Measurements from ENCODE around the gene TGFBR3.

Gene TGFBR3

GRCh38 chr1:91718368-91718767, 167.6 kb downstream of the TGFBR3 start:
- no peak overlapping the region for H3K27ac ChIP-seq (ENCODE audit: low read depth, low read length)
- H3F3A ChIP-seq (ENCODE audit: insufficient read depth) = no peaks in the 10 kb centered on the region
- H3K9me2 ChIP-seq (replicated peaks; ENCODE audit: insufficient read depth, low read length) = no peaks in the 10 kb centered on the region
- no peaks in the 10 kb centered on the region for H3K36me3 ChIP-seq (ENCODE audit: low read length)
- TF ChIP-seq, protein P1, sequence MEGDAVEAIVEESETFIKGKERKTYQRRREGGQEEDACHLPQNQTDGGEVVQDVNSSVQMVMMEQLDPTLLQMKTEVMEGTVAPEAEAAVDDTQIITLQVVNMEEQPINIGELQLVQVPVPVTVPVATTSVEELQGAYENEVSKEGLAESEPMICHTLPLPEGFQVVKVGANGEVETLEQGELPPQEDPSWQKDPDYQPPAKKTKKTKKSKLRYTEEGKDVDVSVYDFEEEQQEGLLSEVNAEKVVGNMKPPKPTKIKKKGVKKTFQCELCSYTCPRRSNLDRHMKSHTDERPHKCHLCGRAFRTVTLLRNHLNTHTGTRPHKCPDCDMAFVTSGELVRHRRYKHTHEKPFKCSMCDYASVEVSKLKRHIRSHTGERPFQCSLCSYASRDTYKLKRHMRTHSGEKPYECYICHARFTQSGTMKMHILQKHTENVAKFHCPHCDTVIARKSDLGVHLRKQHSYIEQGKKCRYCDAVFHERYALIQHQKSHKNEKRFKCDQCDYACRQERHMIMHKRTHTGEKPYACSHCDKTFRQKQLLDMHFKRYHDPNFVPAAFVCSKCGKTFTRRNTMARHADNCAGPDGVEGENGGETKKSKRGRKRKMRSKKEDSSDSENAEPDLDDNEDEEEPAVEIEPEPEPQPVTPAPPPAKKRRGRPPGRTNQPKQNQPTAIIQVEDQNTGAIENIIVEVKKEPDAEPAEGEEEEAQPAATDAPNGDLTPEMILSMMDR (IDR thresholded peaks at IDR 0.05; ENCODE audit: insufficient read depth, low read length, poor library complexity, severe bottlenecking) = no peak
- no peak for TF ChIP-seq EZH2phosphoT487 (conservative IDR thresholded peaks at IDR 0.05; ENCODE audit: low read length)
- no peak overlapping the region for H3K4me3 ChIP-seq (ENCODE audit: insufficient read depth, low read length, poor library complexity, severe bottlenecking)
- no peaks in the 10 kb centered on the region for H3K79me2 ChIP-seq (ENCODE audit: insufficient read depth, low read length)
- no peak overlapping the region for H3K9ac ChIP-seq (ENCODE audit: low read length)
- no peaks in the 10 kb centered on the region for H3K27me3 ChIP-seq (ENCODE audit: low read length)
- H4K20me1 ChIP-seq (ENCODE audit: low read depth, low read length) = no peaks in the 10 kb centered on the region
- H3K4me2 ChIP-seq (ENCODE audit: low read depth, low read length, poor library complexity, severe bottlenecking) = no peak overlapping the region
- no peak overlapping the region for H2AFZ ChIP-seq (ENCODE audit: low read depth, low read length, severe bottlenecking)
- no peaks in the 10 kb centered on the region for H3K9me3 ChIP-seq (ENCODE audit: insufficient read depth, low read length)

DNA sequence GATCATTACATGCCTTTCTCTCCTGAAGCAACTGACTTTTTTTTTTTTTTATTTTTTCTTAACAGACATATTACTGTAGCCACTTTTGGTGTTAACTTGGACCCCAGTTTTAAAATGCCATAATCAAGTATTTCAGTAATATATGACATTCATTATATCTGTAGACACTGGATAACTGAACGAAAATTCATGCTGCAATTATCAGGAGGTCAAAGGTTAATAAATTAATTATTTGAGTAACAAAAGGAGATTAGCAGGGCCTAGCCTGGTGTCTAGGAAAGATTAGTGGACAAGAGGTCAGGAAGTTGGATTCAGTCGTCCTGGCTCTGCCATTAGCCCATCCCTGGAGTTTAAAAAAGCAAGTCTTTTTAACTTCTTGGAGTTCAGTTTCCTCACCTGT, 168.1 kb downstream of the TGFBR3 start:
- no peaks in the 10 kb centered on the region for H3K9me2 ChIP-seq (replicated peaks; ENCODE audit: insufficient read depth, low read length)
- no peaks in the 10 kb centered on the region for H3K9me3 ChIP-seq (ENCODE audit: insufficient read depth, low read length)
- H2AFZ ChIP-seq (ENCODE audit: low read depth, low read length, severe bottlenecking) = no peak overlapping the region
- no peak overlapping the region for H3K4me3 ChIP-seq (ENCODE audit: insufficient read depth, low read length, poor library complexity, severe bottlenecking)
- TF ChIP-seq, protein P1 (IDR thresholded peaks at IDR 0.05; ENCODE audit: insufficient read depth, low read length, poor library complexity, severe bottlenecking) = no peak
- no peak overlapping the region for H3K4me2 ChIP-seq (ENCODE audit: low read depth, low read length, poor library complexity, severe bottlenecking)
- no peaks in the 10 kb centered on the region for H4K20me1 ChIP-seq (ENCODE audit: low read depth, low read length)
- no peak overlapping the region for H3K9ac ChIP-seq (ENCODE audit: low read length)
- H3K27ac ChIP-seq (ENCODE audit: low read depth, low read length) = no peak overlapping the region
- no peaks in the 10 kb centered on the region for H3K27me3 ChIP-seq (ENCODE audit: low read length)
- H3K79me2 ChIP-seq (ENCODE audit: insufficient read depth, low read length) = no peaks in the 10 kb centered on the region
- H3K36me3 ChIP-seq (ENCODE audit: low read length) = no peaks in the 10 kb centered on the region
- H3F3A ChIP-seq (ENCODE audit: insufficient read depth) = no peaks in the 10 kb centered on the region

GRCh38 chr1:91716339-91716738, 169.6 kb downstream of the TGFBR3 start:
- Histone ChIP-seq H3K36me3 (ENCODE audit: low read length) (no peaks in the 10 kb centered on the region), H3K9ac (ENCODE audit: low read length) (no peak overlapping the region), H3K79me2 (ENCODE audit: insufficient read depth, low read length) (no peaks in the 10 kb centered on the region)

More at GRCh38 chr1:91716339-91716738, 169.6 kb downstream of the TGFBR3 start:
- Histone ChIP-seq H3K9me2 (replicated peaks; ENCODE audit: insufficient read depth, low read length) (no peaks in the 10 kb centered on the region), H4K20me1 (ENCODE audit: low read depth, low read length) (no peaks in the 10 kb centered on the region), H3K9me3 (ENCODE audit: insufficient read depth, low read length) (no peaks in the 10 kb centered on the region), H3F3A (ENCODE audit: insufficient read depth) (no peaks in the 10 kb centered on the region), H2AFZ (ENCODE audit: low read depth, low read length, severe bottlenecking) (no peak overlapping the region), H3K27ac (ENCODE audit: low read depth, low read length) (no peak overlapping the region), H3K27me3 (ENCODE audit: low read length) (no peaks in the 10 kb centered on the region), H3K4me2 (ENCODE audit: low read depth, low read length, poor library complexity, severe bottlenecking) (no peak overlapping the region), H3K4me3 (ENCODE audit: insufficient read depth, low read length, poor library complexity, severe bottlenecking) (no peak overlapping the region)
- TF ChIP-seq, protein P1 (IDR thresholded peaks at IDR 0.05; ENCODE audit: insufficient read depth, low read length, poor library complexity, severe bottlenecking) = no peak
- TF ChIP-seq EZH2phosphoT487 (conservative IDR thresholded peaks at IDR 0.05; ENCODE audit: low read length) = no peak
